GM12873 (cell line): Measurements from ENCODE around the gene PTGFR.

Experiments
- CTCF ChIP-seq: IDR thresholded peaks from 2 replicates; pipeline ENCODE4 v1.5.1; 2012; ENCODE audit warnings: low read depth, mild to moderate bottlenecking, moderate library complexity, low read length, control low read depth; ENCODE audit not compliant: insufficient read depth; ENCODE audit errors: missing control alignments

The PTGFR gene

DNA sequence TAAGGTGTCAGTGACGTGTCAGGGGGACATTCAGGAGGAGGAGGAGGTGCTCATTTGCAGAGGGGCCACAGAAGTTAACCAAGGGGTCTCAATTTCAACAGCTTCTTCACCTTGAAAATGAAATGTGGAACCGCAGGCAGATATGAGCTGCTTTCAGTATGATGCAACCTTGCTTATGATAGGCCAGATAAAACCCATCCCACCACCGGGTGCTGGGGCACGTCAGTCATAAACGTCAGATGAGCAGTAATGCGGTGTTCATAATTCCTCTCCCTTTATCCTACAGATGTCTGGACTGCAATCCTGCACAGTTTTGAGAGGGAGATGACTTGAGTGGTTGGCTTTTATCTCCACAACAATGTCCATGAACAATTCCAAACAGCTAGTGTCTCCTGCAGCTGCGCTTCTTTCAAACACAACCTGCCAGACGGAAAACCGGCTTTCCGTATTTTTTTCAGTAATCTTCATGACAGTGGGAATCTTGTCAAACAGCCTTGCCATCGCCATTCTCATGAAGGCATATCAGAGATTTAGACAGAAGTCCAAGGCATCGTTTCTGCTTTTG is 1.7 kb downstream of the PTGFR start:
- no peak for TF ChIP-seq CTCF

- TF ChIP-seq CTCF, result no peak
Observed at GRCh38 chr1:78493451-78493850, 2.7 kb downstream of the PTGFR start.

DNA sequence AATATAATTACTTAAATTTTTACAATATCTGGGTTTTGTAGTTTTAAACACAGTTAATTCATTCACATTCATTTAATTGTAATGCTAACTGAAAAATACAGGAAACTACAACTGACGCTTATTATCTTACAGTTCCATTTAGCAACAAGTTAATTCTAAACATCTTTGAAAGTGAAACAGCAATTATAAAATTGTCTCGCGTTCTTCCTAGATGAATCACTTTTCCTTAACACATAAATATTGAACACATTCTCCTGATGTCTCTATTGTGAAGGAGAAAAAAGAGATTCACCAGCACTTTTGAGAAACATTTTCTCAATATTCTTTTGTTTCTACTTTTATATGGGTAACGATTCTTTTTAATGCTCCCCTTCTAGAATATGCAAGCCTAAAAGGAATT is 6.4 kb downstream of the PTGFR start:
- no peak for TF ChIP-seq CTCF

DNA sequence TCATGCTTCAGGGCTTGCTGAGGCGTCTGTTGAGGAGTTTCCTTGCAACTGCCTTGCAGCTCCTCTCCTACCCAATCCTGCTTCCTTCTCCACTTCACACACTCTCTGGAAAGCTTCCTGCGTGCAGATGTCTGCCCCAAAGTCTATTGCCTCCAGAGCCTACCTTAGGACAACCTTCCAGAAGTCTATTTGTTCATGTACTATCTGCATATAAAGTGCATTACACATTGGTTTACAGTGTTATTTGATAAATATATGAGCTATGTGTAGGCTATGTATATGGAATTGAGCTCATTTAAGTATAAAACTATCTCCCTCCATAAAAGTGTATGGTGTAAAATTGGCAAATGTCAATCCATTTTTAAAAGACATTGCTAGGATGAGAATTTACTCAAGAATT is 9.8 kb downstream of the PTGFR start:
- no peak for TF ChIP-seq CTCF

DNA sequence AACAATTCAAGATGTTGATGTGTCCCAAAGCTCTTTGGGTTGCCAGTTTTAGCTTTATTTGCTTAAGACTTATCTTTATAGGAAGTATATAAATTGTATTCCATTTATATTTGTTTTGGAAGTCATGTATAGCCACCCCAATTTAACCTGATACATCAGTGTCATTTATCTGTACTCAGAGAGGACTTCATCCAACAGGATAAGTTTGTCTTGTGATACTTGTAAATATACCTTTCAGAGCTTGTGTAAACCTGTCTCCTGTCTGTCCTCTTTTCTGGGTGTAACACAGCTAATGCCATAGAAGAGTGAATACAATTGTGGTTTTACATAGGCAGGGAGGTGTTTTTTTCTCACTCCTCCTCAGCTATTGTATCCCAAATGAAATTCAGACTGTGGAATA is 10.4 kb downstream of the PTGFR start:
- no peak for TF ChIP-seq CTCF

- no peak for TF ChIP-seq CTCF
Observed at GRCh38 chr1:78511334-78511733, 20.6 kb downstream of the PTGFR start.

DNA sequence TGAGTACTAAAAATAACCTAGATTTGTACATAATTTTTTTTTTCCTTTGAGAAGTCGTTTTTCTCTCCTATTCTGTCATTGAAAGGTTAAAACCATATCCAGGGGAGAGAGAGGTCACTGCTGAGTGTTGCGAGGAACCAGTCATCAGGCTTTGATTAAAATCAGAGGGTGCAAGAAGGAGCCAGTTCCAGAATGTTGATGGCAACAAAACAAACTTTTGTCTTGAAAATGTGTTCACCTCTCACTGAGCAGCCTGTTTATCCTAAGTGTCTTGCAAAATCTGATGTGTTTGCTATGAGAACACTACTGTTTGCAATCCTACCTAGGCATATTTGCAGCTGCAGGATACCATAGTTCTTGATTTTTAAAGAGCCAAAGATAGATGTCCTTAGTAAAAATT is 25.9 kb downstream of the PTGFR start:
- TF ChIP-seq CTCF, result no peak
